ENCODE data around the gene CHCHD3.

Gene CHCHD3

GRCh38 chr7:133020496-133020895, 61.4 kb downstream of the CHCHD3 start:
- TF ChIP-seq, protein P1, sequence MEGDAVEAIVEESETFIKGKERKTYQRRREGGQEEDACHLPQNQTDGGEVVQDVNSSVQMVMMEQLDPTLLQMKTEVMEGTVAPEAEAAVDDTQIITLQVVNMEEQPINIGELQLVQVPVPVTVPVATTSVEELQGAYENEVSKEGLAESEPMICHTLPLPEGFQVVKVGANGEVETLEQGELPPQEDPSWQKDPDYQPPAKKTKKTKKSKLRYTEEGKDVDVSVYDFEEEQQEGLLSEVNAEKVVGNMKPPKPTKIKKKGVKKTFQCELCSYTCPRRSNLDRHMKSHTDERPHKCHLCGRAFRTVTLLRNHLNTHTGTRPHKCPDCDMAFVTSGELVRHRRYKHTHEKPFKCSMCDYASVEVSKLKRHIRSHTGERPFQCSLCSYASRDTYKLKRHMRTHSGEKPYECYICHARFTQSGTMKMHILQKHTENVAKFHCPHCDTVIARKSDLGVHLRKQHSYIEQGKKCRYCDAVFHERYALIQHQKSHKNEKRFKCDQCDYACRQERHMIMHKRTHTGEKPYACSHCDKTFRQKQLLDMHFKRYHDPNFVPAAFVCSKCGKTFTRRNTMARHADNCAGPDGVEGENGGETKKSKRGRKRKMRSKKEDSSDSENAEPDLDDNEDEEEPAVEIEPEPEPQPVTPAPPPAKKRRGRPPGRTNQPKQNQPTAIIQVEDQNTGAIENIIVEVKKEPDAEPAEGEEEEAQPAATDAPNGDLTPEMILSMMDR (IDR thresholded peaks at IDR 0.05; ENCODE audit: low read depth, low read length): no peak
- DNase-seq (ENCODE audit: extremely low read depth, low read depth): no peak

- DNase-seq (ENCODE audit: extremely low read depth, low read depth): no peak
- TF ChIP-seq, protein P1 (IDR thresholded peaks at IDR 0.05; ENCODE audit: low read depth, low read length): no peak
Observed at GRCh38 chr7:133019590-133019989, 62.3 kb downstream of the CHCHD3 start.

DNA sequence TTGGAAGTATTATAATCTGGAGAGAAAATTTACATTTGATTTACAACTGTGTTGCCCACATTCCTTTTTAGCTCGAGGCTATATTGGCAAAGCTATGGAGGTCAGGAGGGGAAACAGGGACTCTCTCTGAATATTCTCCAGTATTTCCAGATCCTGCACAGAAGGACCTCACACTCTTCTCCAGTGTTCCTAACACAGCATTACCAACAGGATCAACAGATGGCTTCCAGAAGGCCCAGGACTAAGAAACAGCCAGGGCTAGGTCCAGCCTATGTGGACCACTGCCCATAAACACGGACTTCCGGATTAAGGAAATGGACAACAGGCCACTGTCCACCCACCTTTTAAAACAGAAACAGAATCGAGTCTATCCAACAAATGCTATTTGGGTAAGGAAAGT, 65.3 kb downstream of the CHCHD3 start:
- TF ChIP-seq, protein P1 (IDR thresholded peaks at IDR 0.05; ENCODE audit: low read depth, low read length): no peak
- no peak for DNase-seq (ENCODE audit: extremely low read depth, low read depth)

- TF ChIP-seq, protein P1 (IDR thresholded peaks at IDR 0.05; ENCODE audit: low read depth, low read length): no peak
- no peak for DNase-seq (ENCODE audit: extremely low read depth, low read depth)
Observed at GRCh38 chr7:133015888-133016287, 66.0 kb downstream of the CHCHD3 start.

GRCh38 chr7:133011746-133012145, 70.1 kb downstream of the CHCHD3 start:
- TF ChIP-seq, protein P1 (IDR thresholded peaks at IDR 0.05; ENCODE audit: low read depth, low read length): no peak

DNA sequence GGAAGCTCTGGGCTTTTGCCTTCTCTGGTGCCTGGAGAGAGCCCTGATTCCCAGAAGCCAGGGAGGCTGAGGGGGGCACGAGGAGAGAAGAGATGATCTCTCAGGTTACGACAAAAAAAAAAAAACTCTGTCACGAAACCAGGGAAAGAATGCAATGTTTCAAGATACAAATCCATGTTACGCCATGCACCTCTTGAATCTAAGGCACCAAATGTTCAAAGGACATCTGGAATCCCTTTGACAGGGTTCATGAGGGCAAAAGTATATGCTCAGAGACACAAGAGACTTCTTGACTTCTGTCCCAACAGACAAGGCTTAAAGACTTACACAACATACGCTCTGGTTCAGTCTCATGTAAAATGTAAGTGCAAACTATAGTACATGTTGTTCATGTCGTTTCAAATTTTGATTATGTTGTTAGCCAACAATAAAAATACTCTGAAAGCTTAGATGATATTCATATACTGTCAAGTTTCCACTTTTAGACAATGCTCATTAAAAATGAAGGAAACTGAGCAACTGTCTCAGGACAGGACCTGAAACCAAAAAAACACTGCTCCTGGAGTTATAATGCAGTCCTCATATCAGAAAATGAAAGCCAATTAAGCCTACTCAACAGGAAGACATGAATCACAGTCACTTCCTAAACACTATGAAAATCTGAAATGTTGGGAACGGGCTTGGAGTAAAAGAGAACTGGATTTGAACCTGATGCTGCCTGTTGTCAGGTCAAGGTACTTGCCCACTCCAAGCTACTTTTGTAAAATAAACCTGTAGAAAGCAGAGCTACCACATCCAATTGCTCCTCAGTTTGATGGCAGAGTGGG, 72.3 kb downstream of the CHCHD3 start:
- TF ChIP-seq, protein P1 (IDR thresholded peaks at IDR 0.05; ENCODE audit: low read depth, low read length): no peak
- no peak for DNase-seq (ENCODE audit: extremely low read depth, low read depth)

More at GRCh38 chr7:133011746-133012145, 70.1 kb downstream of the CHCHD3 start:
- DNase-seq (ENCODE audit: extremely low read depth, low read depth): no peak

- DNase-seq (ENCODE audit: extremely low read depth, low read depth): no peak
- TF ChIP-seq, protein P1 (IDR thresholded peaks at IDR 0.05; ENCODE audit: low read depth, low read length): no peak
Observed at GRCh38 chr7:133007961-133008360, 73.9 kb downstream of the CHCHD3 start.

Data from AG09319 (cell line).